C4-2B (cell line): Measurements from ENCODE around the gene SMIM14.

ENCODE experiments used
- CTCF ChIP-seq: fragments of 450-650 bp; conservative IDR thresholded peaks from 2 replicates; pipeline ENCODE4 v1.5.1; 2017; ENCODE audit warnings: mild to moderate bottlenecking
- ZFX ChIP-seq: fragments of 450-650 bp; IDR thresholded peaks from 2 replicates; pipeline ENCODE4 v1.6.1; 2017

- TF ChIP-seq CTCF (no peak), ZFX (no peak)
Observed at GRCh38 chr4:39662683-39663082, 24.0 kb upstream of the SMIM14 start.
